Type B pancreatic cell (in vitro differentiated cells): ENCODE results near the gene GBP2. TPM values are rescaled to one million over a fixed set of nuclear protein-coding genes. Genes with fewer than 3 reads are reported as not detected.

Experiments
- DNase-seq: peaks from one replicate; pipeline ENCODE4 v3.0.0; 2021; ENCODE audit warnings: mixed read lengths; ENCODE audit not compliant: unreplicated experiment; ENCODE audit errors: extremely low spot score
- H3K27ac Mint-ChIP-seq: 2 replicates; pipeline ENCODE4 v1.8.0; 2021; ENCODE audit warnings: mild to moderate bottlenecking, mixed read lengths
- H3K27me3 Mint-ChIP-seq: 2 replicates; pipeline ENCODE4 v1.8.0; 2021; ENCODE audit warnings: mixed read lengths
- H3K36me3 Mint-ChIP-seq: 2 replicates; pipeline ENCODE4 v1.8.0; 2021; ENCODE audit warnings: mixed read lengths
- H3K4me1 Mint-ChIP-seq: one replicate; pipeline ENCODE4 v1.8.0; 2021; ENCODE audit warnings: mixed read lengths; ENCODE audit not compliant: unreplicated experiment
- H3K4me3 Mint-ChIP-seq: 2 replicates; pipeline ENCODE4 v1.8.0; 2021; ENCODE audit warnings: mild to moderate bottlenecking, mixed read lengths
- H3K9me3 Mint-ChIP-seq: 2 replicates; pipeline ENCODE4 v1.8.0; 2021; ENCODE audit warnings: mixed read lengths
- CTCF ChIP-seq: fragments of 200-600 bp; sonication (generic); conservative IDR thresholded peaks from 2 replicates; pipeline ENCODE4 v1.5.0; 2021; ENCODE audit warnings: antibody characterized with exemption, mild to moderate bottlenecking
- total RNA-seq: library from RNA; stranded (reverse); gene quantifications from 2 replicates; pipeline ENCODE4 v1.2.1, GENCODE V29; 2021; ENCODE audit warnings: low replicate concordance

Gene GBP2
- total RNA-seq, 1 donor from 2014 or later = 7.3 TPM

- H3K27ac Mint-ChIP-seq = no peak overlapping the region
Observed at GRCh38 chr1:89121641-89122040, 4.3 kb downstream of the GBP2 start.

GRCh38 chr1:89114662-89115061, 11.3 kb downstream of the GBP2 start:
- H3K27ac Mint-ChIP-seq = no peak overlapping the region

More at GRCh38 chr1:89121641-89122040, 4.3 kb downstream of the GBP2 start:
- no peak for DNase-seq
- H3K36me3 Mint-ChIP-seq = no peaks in the 10 kb centered on the region
- no peaks in the 10 kb centered on the region for H3K9me3 Mint-ChIP-seq
- TF ChIP-seq CTCF = no peak
- peaks cover 11% of the 10 kb centered on the region for H3K4me1 Mint-ChIP-seq
- no peaks in the 10 kb centered on the region for H3K27me3 Mint-ChIP-seq
- no peak overlapping the region for H3K4me3 Mint-ChIP-seq

GRCh38 chr1:89112871-89113613, 12.9 kb downstream of the GBP2 start:
- Mint-ChIP-seq H3K27ac (no peak overlapping the region), H3K9me3 (no peaks in the 10 kb centered on the region), H3K36me3 (no peaks in the 10 kb centered on the region), H3K4me3 (no peak overlapping the region), H3K27me3 (no peaks in the 10 kb centered on the region), H3K4me1 (no peaks in the 10 kb centered on the region)
- DNase-seq = no peak
- TF ChIP-seq CTCF = no peak

More at GRCh38 chr1:89114662-89115061, 11.3 kb downstream of the GBP2 start:
- no peaks in the 10 kb centered on the region for H3K36me3 Mint-ChIP-seq
- no peaks in the 10 kb centered on the region for H3K4me1 Mint-ChIP-seq
- no peaks in the 10 kb centered on the region for H3K27me3 Mint-ChIP-seq
- no peaks in the 10 kb centered on the region for H3K9me3 Mint-ChIP-seq
- TF ChIP-seq CTCF = no peak
- no peak for DNase-seq
- H3K4me3 Mint-ChIP-seq = no peak overlapping the region

GRCh38 chr1:89104687-89105086, 21.2 kb downstream of the GBP2 start:
- no peaks in the 10 kb centered on the region for H3K36me3 Mint-ChIP-seq
- H3K9me3 Mint-ChIP-seq = no peaks in the 10 kb centered on the region
- TF ChIP-seq CTCF = no peak
- DNase-seq = no peak
- no peak overlapping the region for H3K4me3 Mint-ChIP-seq
- no peaks in the 10 kb centered on the region for H3K27me3 Mint-ChIP-seq
- no peak overlapping the region for H3K27ac Mint-ChIP-seq
- no peaks in the 10 kb centered on the region for H3K4me1 Mint-ChIP-seq

- H3K9me3 Mint-ChIP-seq = no peaks in the 10 kb centered on the region
- no peak overlapping the region for H3K4me3 Mint-ChIP-seq
- no peak overlapping the region for H3K27ac Mint-ChIP-seq
- no peaks in the 10 kb centered on the region for H3K4me1 Mint-ChIP-seq
- DNase-seq = no peak
- H3K36me3 Mint-ChIP-seq = no peaks in the 10 kb centered on the region
- H3K27me3 Mint-ChIP-seq = no peaks in the 10 kb centered on the region
- TF ChIP-seq CTCF = no peak
Observed at GRCh38 chr1:89104147-89104546, 21.8 kb downstream of the GBP2 start.
